Occipital lobe (tissue), 2 donors: ENCODE results near the gene CHST15. TPM values are rescaled to one million over a fixed set of nuclear protein-coding genes. Genes with fewer than 3 reads are reported as not detected.
A peak's percentile ranks its signal among the peaks of the same experiment; 100 is the strongest.
"Not testable (repeated sequence)": the region's sequence is repeated elsewhere in the genome, so short reads cannot be mapped to it uniquely, and the experiment has no call there.

ENCODE experiments used
- DNase-seq: peaks from one replicate; lab custom pipeline; 2025; lab: John Stamatoyannopoulos, UW
- total RNA-seq: library from RNA; depleted of rRNA; stranded (reverse); fragments of >200 nt; gene quantifications from one replicate; pipeline ENCODE4 v1.2.3, GENCODE V29; 2014

Gene CHST15
- total RNA-seq, 1 donor from 2014 or later = 58.6 TPM

GRCh38 chr10:124099604-124100003 is 6.2 kb upstream of the CHST15 start:
- DNase-seq = no peak

- no peak for DNase-seq
These were observed 5.2 kb upstream of the CHST15 start for GRCh38 chr10:124098575-124098974.

- DNase-seq = no peak
These were observed 4.5 kb upstream of the CHST15 start for GRCh38 chr10:124097883-124098282.

- no peak for DNase-seq
These were observed 3.1 kb upstream of the CHST15 start for GRCh38 chr10:124096494-124096893.

- not testable (repeated sequence) for DNase-seq
These were observed 2.4 kb upstream of the CHST15 start for GRCh38 chr10:124095801-124096200.

- DNase-seq = no peak
These were observed 1.7 kb upstream of the CHST15 start for GRCh38 chr10:124095096-124095495.

GRCh38 chr10:124094419-124094785 is 1.0 kb upstream of the CHST15 start:
- DNase-seq = no peak

GRCh38 chr10:124093774-124094418 is 498 bp upstream of the CHST15 start:
- DNase-seq = not testable (repeated sequence)

- peak; percentile 27 for DNase-seq
These were observed 1.0 kb downstream of the CHST15 start for GRCh38 chr10:124092250-124092859.

GRCh38 chr10:124091646-124092249 is 1.6 kb downstream of the CHST15 start:
- DNase-seq = peak; percentile 25

- DNase-seq = no peak
These were observed 2.7 kb downstream of the CHST15 start for GRCh38 chr10:124090601-124091209.

- no peak for DNase-seq
These were observed 3.5 kb downstream of the CHST15 start for GRCh38 chr10:124089859-124090258.

- DNase-seq = no peak
These were observed 4.5 kb downstream of the CHST15 start for GRCh38 chr10:124088915-124089314.

GRCh38 chr10:124087672-124088634 is 5.4 kb downstream of the CHST15 start:
- peak; percentile 67 for DNase-seq

- DNase-seq = no peak
These were observed 6.4 kb downstream of the CHST15 start for GRCh38 chr10:124086787-124087671.

GRCh38 chr10:124086097-124086710 is 7.2 kb downstream of the CHST15 start:
- no peak for DNase-seq

- no peak for DNase-seq
These were observed 7.7 kb downstream of the CHST15 start for GRCh38 chr10:124085680-124086079.

GRCh38 chr10:124084708-124085107 is 8.7 kb downstream of the CHST15 start:
- DNase-seq = no peak

- DNase-seq = no peak
These were observed 9.5 kb downstream of the CHST15 start for GRCh38 chr10:124083740-124084397.
